ENCODE measurements around the gene WWOX.
"Not testable (repeated sequence)": the region's sequence is repeated elsewhere in the genome, so short reads cannot be mapped to it uniquely, and the experiment has no call there.

DNA sequence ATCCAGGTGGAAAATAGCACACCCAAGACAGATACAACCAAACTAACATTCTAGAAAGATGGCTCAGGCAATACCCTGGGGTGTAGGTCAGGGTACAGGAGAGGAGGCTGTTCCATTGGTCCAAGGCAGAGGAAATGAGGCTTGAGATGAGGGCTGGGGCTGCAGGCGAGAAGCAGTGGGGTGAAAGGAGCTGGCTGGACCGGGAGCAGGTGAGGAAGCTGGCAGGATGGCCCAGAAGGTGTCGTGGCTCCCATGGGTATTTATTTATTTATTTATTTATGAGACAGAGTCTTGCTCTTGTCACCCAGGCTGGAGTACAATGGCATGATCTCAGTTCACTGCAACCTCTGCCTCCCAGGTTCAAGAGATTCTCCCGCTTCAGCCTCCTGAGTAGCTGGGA is 1161.4 kb downstream of the WWOX start:
- not testable (repeated sequence) for TF ChIP-seq POLR2A (IDR thresholded peaks at IDR 0.05)
- TF ChIP-seq, protein P1, sequence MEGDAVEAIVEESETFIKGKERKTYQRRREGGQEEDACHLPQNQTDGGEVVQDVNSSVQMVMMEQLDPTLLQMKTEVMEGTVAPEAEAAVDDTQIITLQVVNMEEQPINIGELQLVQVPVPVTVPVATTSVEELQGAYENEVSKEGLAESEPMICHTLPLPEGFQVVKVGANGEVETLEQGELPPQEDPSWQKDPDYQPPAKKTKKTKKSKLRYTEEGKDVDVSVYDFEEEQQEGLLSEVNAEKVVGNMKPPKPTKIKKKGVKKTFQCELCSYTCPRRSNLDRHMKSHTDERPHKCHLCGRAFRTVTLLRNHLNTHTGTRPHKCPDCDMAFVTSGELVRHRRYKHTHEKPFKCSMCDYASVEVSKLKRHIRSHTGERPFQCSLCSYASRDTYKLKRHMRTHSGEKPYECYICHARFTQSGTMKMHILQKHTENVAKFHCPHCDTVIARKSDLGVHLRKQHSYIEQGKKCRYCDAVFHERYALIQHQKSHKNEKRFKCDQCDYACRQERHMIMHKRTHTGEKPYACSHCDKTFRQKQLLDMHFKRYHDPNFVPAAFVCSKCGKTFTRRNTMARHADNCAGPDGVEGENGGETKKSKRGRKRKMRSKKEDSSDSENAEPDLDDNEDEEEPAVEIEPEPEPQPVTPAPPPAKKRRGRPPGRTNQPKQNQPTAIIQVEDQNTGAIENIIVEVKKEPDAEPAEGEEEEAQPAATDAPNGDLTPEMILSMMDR (IDR thresholded peaks at IDR 0.05): not testable (repeated sequence)
